Esophagus muscularis mucosa (tissue), 4 donors: ENCODE data around the gene HOXD13. TPM values are rescaled to one million over a fixed set of nuclear protein-coding genes. Genes with fewer than 3 reads are reported as not detected.

Experiments used
- DNase-seq: peaks from one replicate; pipeline ENCODE4 v3.0.0-alpha.2; 2017; ENCODE audit errors: extremely low spot score
- H3K27ac ChIP-seq, 4 donors: fragments of 200-600 bp; sonication (generic); replicated peaks in 1 of 4; 1 replicate in 3 of 4; 2 replicates in 1 of 4; pipeline ENCODE4 v1.5.1; 2016 to 2019; ENCODE audit warnings: mild to moderate bottlenecking in 1 of 4
- H3K27me3 ChIP-seq, 4 donors: fragments of 200-600 bp; sonication (generic); one replicate each; pipeline versions ENCODE4 v1.5.1 to v1.6.0; 2016 to 2019
- H3K36me3 ChIP-seq, 4 donors: fragments of 200-600 bp; sonication (generic); one replicate each; pipeline ENCODE4 v1.5.1; 2016 to 2019
- H3K4me1 ChIP-seq, 4 donors: fragments of 200-600 bp; sonication (generic); one replicate each; pipeline ENCODE4 v1.5.1; 2016 to 2019
- H3K4me3 ChIP-seq, 4 donors: fragments of 200-600 bp; sonication (generic); 1 replicate in 2 of 4; 2 replicates in 2 of 4; pipeline ENCODE4 v1.5.1; 2016 to 2019; ENCODE audit warnings: mild to moderate bottlenecking in 4 of 4, moderate library complexity in 1 of 4
- H3K9me3 ChIP-seq, 4 donors: fragments of 200-600 bp; sonication (generic); 1 replicate in 3 of 4; 2 replicates in 1 of 4; pipeline ENCODE4 v1.5.1; 2016 to 2019
- CTCF ChIP-seq, 3 experiments: fragments of 200-600 bp in 2 of 3; fragments of 450-650 bp in 1 of 3; sonication (generic) in 2 of 3; IDR thresholded peaks; one replicate each; pipeline ENCODE4 v1.5.1; 2017 to 2019; ENCODE audit warnings: antibody characterized with exemption in 3 of 3, mild to moderate bottlenecking in 2 of 3, moderate library complexity in 1 of 3
- EP300 ChIP-seq: sonication (generic); formaldehyde crosslinking; IDR thresholded peaks from one replicate; pipeline ENCODE4 v1.6.1; 2017; ENCODE audit warnings: antibody characterized with exemption
- POLR2A ChIP-seq: fragments of 450-650 bp; IDR thresholded peaks from one replicate; pipeline ENCODE4 v1.6.1; 2017; ENCODE audit warnings: antibody characterized with exemption, moderate library complexity, mild to moderate bottlenecking, low read depth
- POLR2AphosphoS5 ChIP-seq, 2 donors: sonication (generic); formaldehyde crosslinking; IDR thresholded peaks; one replicate each; pipeline ENCODE4 v1.6.1; 2017; ENCODE audit warnings: antibody characterized with exemption in 2 of 2
- WGBS: methylation state at CpG from one replicate; pipeline ENCODE4 v1.1.5; 2018; 5-methylcytosine and 5-hydroxymethylcytosine counted together
- intact Hi-C: fragments of 100-400 bp; cut with DNase I; formaldehyde crosslinking; loops from one replicate; pipeline ENCODE4 v1.15.1; 2023
- total RNA-seq, 4 donors: library from RNA; depleted of rRNA; stranded (reverse); fragments of >200 nt; gene quantifications; one replicate each; pipeline versions ENCODE4 v1.1.0 to v1.2.1, GENCODE V29; 2016

The HOXD13 gene
- total RNA-seq, 4 donors from 2014 or later: not detected

DNA sequence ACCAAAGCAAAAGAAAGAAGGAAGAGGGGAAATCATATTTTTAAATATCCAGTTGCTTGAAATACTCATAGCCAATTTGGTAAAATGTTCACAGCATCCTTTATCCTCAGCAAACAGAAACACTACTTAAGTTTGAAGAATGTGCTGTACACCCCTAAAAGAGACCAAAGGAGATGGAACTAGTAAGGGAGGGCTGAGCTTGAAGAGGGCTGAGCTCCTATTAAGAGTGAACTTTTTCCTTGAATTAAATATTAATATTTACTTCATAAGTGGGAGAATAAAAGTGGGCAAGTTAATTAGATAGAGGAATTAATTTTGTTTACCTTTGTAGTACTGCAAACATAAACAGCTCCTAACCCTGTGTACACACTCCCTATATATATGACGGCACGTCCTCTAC lies 15.7 kb upstream of the HOXD13 start:
- no peaks in the 10 kb centered on the region for H3K36me3 ChIP-seq
- H3K9me3 ChIP-seq: no peaks in the 10 kb centered on the region
- no peak overlapping the region for H3K4me3 ChIP-seq
- peaks cover 13 to 39% (median 29%) of the 10 kb centered on the region in 4 donors for H3K4me1 ChIP-seq
- no peak overlapping the region for H3K27ac ChIP-seq
- peaks cover 0 to 100% (median 88%) of the 10 kb centered on the region in 4 donors for H3K27me3 ChIP-seq
- intact Hi-C loops: loop anchor here (5.0 kb wide), 1 partner anchor 709 kb away; no protein-coding TSS in a partner anchor
- TF ChIP-seq CTCF (IDR thresholded peaks at IDR 0.05): no peak
- TF ChIP-seq POLR2AphosphoS5 (IDR thresholded peaks at IDR 0.05): no peak
- TF ChIP-seq POLR2A: no peak
- TF ChIP-seq EP300: no peak
- no peak for DNase-seq
- 23% methylated on average over 2 of the region's 2 CpGs for WGBS

- TF ChIP-seq CTCF (IDR thresholded peaks at IDR 0.05) (no peak), POLR2AphosphoS5 (IDR thresholded peaks at IDR 0.05) (no peak), POLR2A (no peak)
- 13% methylated on average over 25 of the region's 25 CpGs for WGBS
- H3K36me3 ChIP-seq: no peaks in the 10 kb centered on the region
- intact Hi-C loops: loop anchor here (5.0 kb wide), 1 partner anchor 711 kb away; no protein-coding TSS in a partner anchor
- no peak overlapping the region for H3K4me3 ChIP-seq
- no peak overlapping the region for H3K27ac ChIP-seq
- H3K27me3 ChIP-seq: peaks cover 0 to 100% (median 90%) of the 10 kb centered on the region in 4 donors
- H3K4me1 ChIP-seq: peaks cover 18 to 42% (median 37%) of the 10 kb centered on the region in 4 donors
- no peak for DNase-seq
- peaks cover 0 to 3% (median 0%) of the 10 kb centered on the region in 4 donors for H3K9me3 ChIP-seq
These were observed 13.8 kb upstream of the HOXD13 start for GRCh38 chr2:176078541-176079284.

DNA sequence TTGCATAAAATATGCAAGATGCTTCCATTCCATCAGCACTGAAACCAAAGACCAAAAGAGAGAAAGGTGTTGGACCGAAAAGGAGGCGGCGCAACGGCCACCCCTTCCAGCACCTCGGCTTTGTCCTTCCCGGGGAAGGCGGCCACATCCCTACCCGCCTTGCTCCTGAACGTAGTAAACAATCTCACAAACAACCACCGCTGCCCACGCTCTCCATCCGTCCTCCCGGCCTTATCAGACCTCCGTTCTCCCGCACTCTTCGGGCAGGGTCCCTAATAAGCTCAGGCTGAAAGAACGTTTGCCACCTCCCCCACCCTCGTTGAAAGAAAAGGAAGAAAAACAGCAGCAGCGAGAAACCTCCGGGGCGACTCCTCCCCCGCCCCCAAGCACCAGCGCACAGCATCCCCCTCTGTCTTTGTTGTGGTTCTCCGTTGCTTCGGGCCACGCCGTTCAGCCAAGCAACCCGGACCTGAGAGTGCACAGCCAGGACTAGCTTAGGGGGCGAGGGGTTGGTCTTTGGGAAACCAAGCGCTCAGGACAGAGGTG lies 13.2 kb upstream of the HOXD13 start:
- DNase-seq: no peak
- H3K27me3 ChIP-seq: peaks cover 0 to 100% (median 90%) of the 10 kb centered on the region in 4 donors
- H3K4me1 ChIP-seq: peaks cover 18 to 43% (median 40%) of the 10 kb centered on the region in 4 donors
- 2% methylated on average over 30 of the region's 30 CpGs for WGBS
- no peak overlapping the region for H3K27ac ChIP-seq
- peaks cover 0 to 3% (median 0%) of the 10 kb centered on the region in 4 donors for H3K9me3 ChIP-seq
- no peaks in the 10 kb centered on the region for H3K36me3 ChIP-seq
- no peak for TF ChIP-seq CTCF (IDR thresholded peaks at IDR 0.05)
- TF ChIP-seq EP300: no peak
- TF ChIP-seq POLR2A: no peak
- TF ChIP-seq POLR2AphosphoS5 (IDR thresholded peaks at IDR 0.05): no peak
- intact Hi-C loops: loop anchor here (5.0 kb wide), 1 partner anchor 712 kb away; no protein-coding TSS in a partner anchor
- H3K4me3 ChIP-seq: peak overlapping the region in 3 of 4 donors; percentile 25 to 40 (median 36)

GRCh38 chr2:176079831-176080539 lies 12.5 kb upstream of the HOXD13 start:
- TF ChIP-seq CTCF (IDR thresholded peaks at IDR 0.05) (peak in 1 of 3 experiments; percentile 54), POLR2A (no peak)
- H3K36me3 ChIP-seq: no peaks in the 10 kb centered on the region
- no peak for DNase-seq
- peaks cover 0 to 100% (median 89%) of the 10 kb centered on the region in 4 donors for H3K27me3 ChIP-seq
- H3K27ac ChIP-seq: no peak overlapping the region
- H3K4me1 ChIP-seq: peaks cover 18 to 49% (median 45%) of the 10 kb centered on the region in 4 donors
- 2% methylated on average over 22 of the region's 86 CpGs for WGBS
- H3K4me3 ChIP-seq: peak overlapping the region; percentile 26 to 48 (median 38)
- intact Hi-C loops: loop anchor here (5.0 to 10.0 kb wide), 2 partner anchors 713 to 1745 kb away; partner anchors contain the start of gene SP9
- peaks cover 0 to 3% (median 0%) of the 10 kb centered on the region in 4 donors for H3K9me3 ChIP-seq
